HEK293T (cell line): ENCODE results near the gene IKZF5.

Source experiments
- CTCF ChIA-PET: fragments of 350-600 bp; formaldehyde crosslinking; extraction: SDS; loops from one replicate; lab custom pipeline; 2021; ENCODE audit warnings: antibody characterized with exemption, inconsistent platforms; lab: Yijun Ruan, JAX
- POLR2A ChIA-PET: fragments of 350-600 bp; formaldehyde crosslinking; extraction: SDS; loops from one replicate; lab custom pipeline; 2020; ENCODE audit warnings: antibody characterized with exemption, inconsistent platforms; lab: Yijun Ruan, JAX
- DNase-seq: peaks from one replicate; pipeline ENCODE4 v3.0.0; 2012; ENCODE audit warnings: mixed read lengths; ENCODE audit errors: extremely low spot score
- ARNT ChIP-seq: fragments of 450-650 bp; IDR thresholded peaks from 2 replicates; pipeline ENCODE4 v1.6.1; 2017; ENCODE audit warnings: mild to moderate bottlenecking
- BHLHE40 ChIP-seq: fragments of 450-650 bp; IDR thresholded peaks from 2 replicates; pipeline ENCODE4 v1.6.1; 2016; ENCODE audit warnings: mild to moderate bottlenecking, moderate library complexity, borderline replicate concordance
- CTBP1 ChIP-seq: fragments of 450-650 bp; IDR thresholded peaks from 2 replicates; pipeline ENCODE4 v1.6.1; 2016; ENCODE audit warnings: borderline replicate concordance
- ELF4 ChIP-seq: fragments of 450-650 bp; IDR thresholded peaks from 2 replicates; pipeline ENCODE4 v1.6.1; 2017; ENCODE audit warnings: antibody characterized with exemption
- FOXA1 ChIP-seq: fragments of 450-650 bp; IDR thresholded peaks from 2 replicates; pipeline ENCODE4 v1.6.1; 2016; ENCODE audit warnings: mild to moderate bottlenecking
- FOXK2 ChIP-seq: fragments of 450-650 bp; IDR thresholded peaks from 2 replicates; pipeline ENCODE4 v1.6.1; 2016; ENCODE audit warnings: mild to moderate bottlenecking
- FOXM1 ChIP-seq: fragments of 450-650 bp; IDR thresholded peaks from 2 replicates; pipeline ENCODE4 v1.6.1; 2017; ENCODE audit warnings: mild to moderate bottlenecking, borderline replicate concordance
- HDGF ChIP-seq: fragments of 450-650 bp; IDR thresholded peaks from 2 replicates; pipeline ENCODE4 v1.6.1; 2017; ENCODE audit warnings: antibody characterized with exemption, borderline replicate concordance
- L3MBTL2 ChIP-seq: fragments of 450-650 bp; conservative IDR thresholded peaks from 2 replicates; pipeline ENCODE4 v1.6.1; 2016; ENCODE audit warnings: mild to moderate bottlenecking
- LEF1 ChIP-seq: fragments of 450-650 bp; IDR thresholded peaks from 2 replicates; pipeline ENCODE4 v1.6.1; 2017; ENCODE audit warnings: mild to moderate bottlenecking, borderline replicate concordance
- NFRKB ChIP-seq: fragments of 450-650 bp; IDR thresholded peaks from 2 replicates; pipeline ENCODE4 v1.6.1; 2016; ENCODE audit warnings: mild to moderate bottlenecking, moderate library complexity
- PKNOX1 ChIP-seq: fragments of 450-650 bp; IDR thresholded peaks from 2 replicates; pipeline ENCODE4 v1.6.1; 2016
- SP1 ChIP-seq: fragments of 450-650 bp; IDR thresholded peaks from 2 replicates; pipeline ENCODE4 v1.6.1; 2017
- SUZ12 ChIP-seq: fragments of 450-650 bp; IDR thresholded peaks from 2 replicates; pipeline ENCODE4 v1.6.1; 2016; ENCODE audit warnings: mild to moderate bottlenecking
- TARDBP ChIP-seq: fragments of 450-650 bp; IDR thresholded peaks from 2 replicates; pipeline ENCODE4 v1.6.1; 2016
- ZNF384 ChIP-seq: fragments of 450-650 bp; IDR thresholded peaks from 2 replicates; pipeline ENCODE4 v1.6.1; 2016

The IKZF5 gene

GRCh38 chr10:122953902-122954730 is 54.5 kb downstream of the IKZF5 start, which contains the start of gene C10orf88:
Gene C10orf88, minus strand, starts transcription at chr10:122954227. Its CDS starts 49 bp downstream, at chr10:122954178.
- peak; percentile 100 for DNase-seq
- 0 out of 2 replicates have a peak, but pooled peaks have one; percentile 37 for TF ChIP-seq PKNOX1
- peak; percentile 86 for TF ChIP-seq CTBP1
- peak; percentile 67; the same call in 1 of the 2 replicates for TF ChIP-seq NFRKB
- TF ChIP-seq ARNT, result peak; percentile 62; the same call in 1 of the 2 replicates
- TF ChIP-seq TARDBP, result no peak
- TF ChIP-seq ZNF384, result no peak
- no peak for TF ChIP-seq SUZ12
- 0 out of 2 replicates have a peak, but pooled peaks have one; percentile 10 for TF ChIP-seq ELF4
- TF ChIP-seq SP1, result no peak
- TF ChIP-seq HDGF, result no peak
- peak; percentile 21; the same call in 1 of the 2 replicates for TF ChIP-seq FOXM1
- TF ChIP-seq BHLHE40, result no peak
- TF ChIP-seq LEF1, result no peak
- peak; percentile 100 for TF ChIP-seq L3MBTL2
- no peak for TF ChIP-seq FOXK2
- TF ChIP-seq FOXA1, result no peak
- ChIA-PET CTCF (no interaction called here), POLR2A (interaction anchor here (0.8 to 1.8 kb wide), 3 partner anchors 8 to 29 kb away, joined by 3 to 17 read pairs (median 3); partner anchors contain the start of gene PSTK)

GRCh38 chr10:122949296-122949695 is 59.3 kb downstream of the IKZF5 start:
- no peak for TF ChIP-seq L3MBTL2
- TF ChIP-seq SP1, result no peak
- TF ChIP-seq FOXK2, result no peak
- no peak for TF ChIP-seq ELF4
- TF ChIP-seq TARDBP, result no peak
- TF ChIP-seq FOXA1, result no peak
- TF ChIP-seq PKNOX1, result no peak
- TF ChIP-seq FOXM1, result no peak
- TF ChIP-seq BHLHE40, result no peak
- TF ChIP-seq LEF1, result no peak
- DNase-seq, result no peak
- ChIA-PET CTCF (no interaction called here), POLR2A (no interaction called here)
